ENCODE measurements around the gene TPCN2.

DNA sequence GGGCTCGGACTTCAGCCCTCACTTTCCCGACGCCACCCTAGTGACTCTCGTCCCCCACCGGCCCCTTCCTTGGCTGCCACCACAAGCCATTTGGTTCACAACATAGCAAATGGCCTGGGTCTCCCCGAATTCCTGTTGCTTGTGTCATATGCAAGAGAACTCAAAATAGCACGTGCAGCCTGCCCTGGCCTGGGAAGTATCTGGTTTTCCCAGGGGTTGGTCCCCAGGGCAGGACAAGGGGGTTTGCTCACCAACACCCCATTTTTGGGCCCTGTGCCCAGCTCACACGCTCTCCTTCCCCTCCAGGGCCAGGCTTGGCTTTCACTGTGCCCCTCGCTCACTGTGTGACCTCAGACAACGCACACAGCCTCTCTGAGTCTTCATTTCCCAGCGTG lies 12.8 kb upstream of the TPCN2 start:
- TF ChIP-seq POLR2AphosphoS5 (IDR thresholded peaks at IDR 0.05; ENCODE audit: borderline replicate concordance, low read depth, low read length): no peak
- no peak for TF ChIP-seq EZH2 (IDR thresholded peaks at IDR 0.05)
- no peak for TF ChIP-seq FOXP2 (optimal IDR thresholded peaks at IDR 0.05; ENCODE audit: control extremely low read depth, extremely low read length, insufficient read depth)
